GM19452 (cell line): ENCODE results near the gene FXYD7.

Experiments
- ATAC-seq: cut with Tn5 transposase; IDR thresholded peaks from one replicate; pipeline ENCODE4 v1.9.1; 2021; ENCODE audit not compliant: unreplicated experiment

Gene FXYD7

GRCh38 chr19:35109395-35110112 is 33.5 kb upstream of the FXYD7 start:
- ATAC-seq: no peak

- ATAC-seq: no peak
Observed at GRCh38 chr19:35110974-35111373, 32.1 kb upstream of the FXYD7 start.

GRCh38 chr19:35112995-35113688 is 29.9 kb upstream of the FXYD7 start:
- no peak for ATAC-seq

GRCh38 chr19:35114353-35115176 is 28.5 kb upstream of the FXYD7 start:
- no peak for ATAC-seq

GRCh38 chr19:35115177-35115951 is 27.7 kb upstream of the FXYD7 start, which contains the start of gene FXYD3:
FXYD3 (plus strand) TSS chr19:35115823; CDS start chr19:35119377, 3,554 bp downstream.
- no peak for ATAC-seq

GRCh38 chr19:35116072-35116801 is 26.8 kb upstream of the FXYD7 start:
- no peak for ATAC-seq

GRCh38 chr19:35117116-35117515 is 25.9 kb upstream of the FXYD7 start:
- no peak for ATAC-seq

GRCh38 chr19:35117799-35118198 is 25.3 kb upstream of the FXYD7 start:
- no peak for ATAC-seq

GRCh38 chr19:35118268-35119020 is 24.6 kb upstream of the FXYD7 start:
- ATAC-seq: no peak

GRCh38 chr19:35119091-35119490 is 24.0 kb upstream of the FXYD7 start:
- ATAC-seq: no peak

GRCh38 chr19:35119578-35120155 is 23.4 kb upstream of the FXYD7 start:
- ATAC-seq: no peak

GRCh38 chr19:35120492-35120891 is 22.6 kb upstream of the FXYD7 start:
- ATAC-seq: no peak

GRCh38 chr19:35120898-35121297 is 22.2 kb upstream of the FXYD7 start:
- no peak for ATAC-seq

- no peak for ATAC-seq
Observed at GRCh38 chr19:35122687-35123551, 20.1 kb upstream of the FXYD7 start.

- ATAC-seq: no peak
Observed at GRCh38 chr19:35123573-35123972, 19.5 kb upstream of the FXYD7 start.

- ATAC-seq: peak; percentile 86
Observed at GRCh38 chr19:35124098-35125060, 18.7 kb upstream of the FXYD7 start.

GRCh38 chr19:35125270-35125717 is 17.8 kb upstream of the FXYD7 start:
- no peak for ATAC-seq
